Astrocyte (in vitro differentiated cells and primary cell): ENCODE data around the gene PAX5. TPM values are rescaled to one million over a fixed set of nuclear protein-coding genes. Genes with fewer than 3 reads are reported as not detected.

ENCODE experiments used
- DNase-seq: peaks from one replicate; pipeline ENCODE4 v3.0.0-alpha.2; 2010; ENCODE audit warnings: low read depth
- FAIRE-seq: peaks from 2 replicates; lab custom pipeline; 2011; peaks lifted over from hg19 to GRCh38; lab: Jason Lieb, UNC
- H2AFZ ChIP-seq: 2 replicates; pipeline ENCODE4 v1.6.0; 2012; ENCODE audit warnings: low read depth, low read length, inconsistent platforms
- H3K27ac ChIP-seq: 2 replicates; pipeline ENCODE4 v1.5.1; 2011; ENCODE audit warnings: low read depth, low read length, inconsistent platforms
- H3K27me3 ChIP-seq: 2 replicates; pipeline ENCODE4 v1.6.0; 2011; ENCODE audit warnings: low read length, inconsistent platforms; ENCODE audit not compliant: insufficient read depth
- H3K36me3 ChIP-seq: 2 replicates; pipeline ENCODE4 v1.5.1; 2011; ENCODE audit warnings: low read length, inconsistent platforms; ENCODE audit not compliant: insufficient read depth
- H3K4me1 ChIP-seq: 2 replicates; pipeline ENCODE4 v1.5.1; 2011; ENCODE audit warnings: low read length, inconsistent platforms; ENCODE audit not compliant: insufficient read depth
- H3K4me2 ChIP-seq: 2 replicates; pipeline ENCODE4 v1.6.0; 2012; ENCODE audit warnings: low read length, inconsistent platforms
- H3K4me3 ChIP-seq: 2 replicates; pipeline ENCODE4 v1.5.1; 2011; ENCODE audit warnings: low read depth, mild to moderate bottlenecking, low read length, inconsistent platforms; ENCODE audit not compliant: insufficient read depth
- H3K79me2 ChIP-seq: 2 replicates; pipeline ENCODE4 v1.6.0; 2012; ENCODE audit warnings: mild to moderate bottlenecking, low read length, inconsistent platforms; ENCODE audit not compliant: insufficient read depth
- H3K9ac ChIP-seq: 2 replicates; pipeline ENCODE4 v1.6.0; 2012; ENCODE audit warnings: mild to moderate bottlenecking, low read length, inconsistent platforms
- H3K9me3 ChIP-seq: 2 replicates; pipeline ENCODE4 v1.5.1; 2012; ENCODE audit warnings: low read depth, mild to moderate bottlenecking, low read length, inconsistent platforms; ENCODE audit not compliant: insufficient read depth
- H4K20me1 ChIP-seq: 2 replicates; pipeline ENCODE4 v1.6.0; 2012; ENCODE audit warnings: low read length, inconsistent platforms; ENCODE audit not compliant: insufficient read depth
- H3K27ac Mint-ChIP-seq: one replicate; pipeline ENCODE4 v1.8.0; 2021; ENCODE audit warnings: mild to moderate bottlenecking, mixed read lengths; ENCODE audit not compliant: unreplicated experiment
- H3K27me3 Mint-ChIP-seq: one replicate; pipeline ENCODE4 v1.8.0; 2021; ENCODE audit warnings: low read depth, mixed read lengths; ENCODE audit not compliant: unreplicated experiment
- H3K36me3 Mint-ChIP-seq: one replicate; pipeline ENCODE4 v1.8.0; 2021; ENCODE audit warnings: low read depth, mixed read lengths; ENCODE audit not compliant: unreplicated experiment
- H3K4me1 Mint-ChIP-seq: one replicate; pipeline ENCODE4 v1.8.0; 2021; ENCODE audit warnings: low read depth, mixed read lengths; ENCODE audit not compliant: unreplicated experiment
- H3K4me3 Mint-ChIP-seq: one replicate; pipeline ENCODE4 v1.8.0; 2021; ENCODE audit warnings: mild to moderate bottlenecking, moderate library complexity, mixed read lengths; ENCODE audit not compliant: unreplicated experiment
- H3K9me3 Mint-ChIP-seq: one replicate; pipeline ENCODE4 v1.8.0; 2021; ENCODE audit warnings: mild to moderate bottlenecking, mixed read lengths; ENCODE audit not compliant: unreplicated experiment
- CTCF ChIP-seq: IDR thresholded peaks from 2 replicates; pipeline ENCODE4 v1.5.1; 2011; ENCODE audit warnings: low read depth, mild to moderate bottlenecking, inconsistent platforms, low read length, moderate library complexity; ENCODE audit not compliant: insufficient read depth
- EZH2 ChIP-seq: IDR thresholded peaks from 2 replicates; pipeline ENCODE4 v1.6.1; 2012; ENCODE audit warnings: mild to moderate bottlenecking, low read length, inconsistent platforms; ENCODE audit not compliant: insufficient read depth
- total RNA-seq: library from RNA; stranded (reverse); gene quantifications from 2 replicates; pipeline ENCODE4 v1.2.1, GENCODE V29; 2021

PAX5 gene
- total RNA-seq, 1 donor from 2014 or later = not detected

- Histone ChIP-seq H3K79me2 (no peaks in the 10 kb centered on the region), H3K27ac (no peak overlapping the region), H3K4me2 (no peak overlapping the region), H3K4me3 (no peak overlapping the region), H2AFZ (no peak overlapping the region), H4K20me1 (peaks cover 2% of the 10 kb centered on the region), H3K9ac (no peak overlapping the region), H3K9me3 (peaks cover 8% of the 10 kb centered on the region), H3K4me1 (no peaks in the 10 kb centered on the region), H3K36me3 (no peaks in the 10 kb centered on the region), H3K27me3 (peaks cover 41% of the 10 kb centered on the region)
- peaks cover 28% of the 10 kb centered on the region for H3K4me1 Mint-ChIP-seq
- peaks cover 47% of the 10 kb centered on the region for H3K27me3 Mint-ChIP-seq
- H3K4me3 Mint-ChIP-seq = no peak overlapping the region
- no peak for TF ChIP-seq EZH2
- TF ChIP-seq CTCF = no peak
- DNase-seq = no peak
- peaks cover 4% of the 10 kb centered on the region for H3K36me3 Mint-ChIP-seq
- FAIRE-seq = no peak
- H3K27ac Mint-ChIP-seq = no peak overlapping the region
- peaks cover 23% of the 10 kb centered on the region for H3K9me3 Mint-ChIP-seq
Measured at GRCh38 chr9:36992501-36993316, 41.4 kb downstream of the PAX5 start.

- peak; percentile 64 for TF ChIP-seq CTCF
- no peak for TF ChIP-seq EZH2
- no peak overlapping the region for H3K4me3 ChIP-seq
- Mint-ChIP-seq H3K27me3 (peaks cover 58% of the 10 kb centered on the region), H3K36me3 (peaks cover 4% of the 10 kb centered on the region), H3K9me3 (peaks cover 23% of the 10 kb centered on the region), H3K27ac (peak overlapping the region; percentile 62), H3K4me3 (no peak overlapping the region), H3K4me1 (peaks cover 20% of the 10 kb centered on the region)
- no peak overlapping the region for H3K9ac ChIP-seq
- H3K9me3 ChIP-seq = peaks cover 8% of the 10 kb centered on the region
- no peak overlapping the region for H3K27ac ChIP-seq
- H4K20me1 ChIP-seq = peaks cover 4% of the 10 kb centered on the region
- no peak overlapping the region for H2AFZ ChIP-seq
- DNase-seq (no peak), FAIRE-seq (no peak)
- H3K4me2 ChIP-seq = no peak overlapping the region
- peaks cover 52% of the 10 kb centered on the region for H3K27me3 ChIP-seq
- H3K36me3 ChIP-seq = no peaks in the 10 kb centered on the region
- H3K79me2 ChIP-seq = no peaks in the 10 kb centered on the region
- no peaks in the 10 kb centered on the region for H3K4me1 ChIP-seq
Measured at GRCh38 chr9:36991516-36992134, 42.4 kb downstream of the PAX5 start.

- Histone ChIP-seq H3K4me2 (no peak overlapping the region), H4K20me1 (peaks cover 4% of the 10 kb centered on the region), H3K36me3 (no peaks in the 10 kb centered on the region), H3K79me2 (no peaks in the 10 kb centered on the region), H3K9me3 (peaks cover 8% of the 10 kb centered on the region), H3K9ac (no peak overlapping the region), H2AFZ (no peak overlapping the region), H3K27ac (no peak overlapping the region), H3K4me3 (no peak overlapping the region), H3K27me3 (peaks cover 77% of the 10 kb centered on the region), H3K4me1 (no peaks in the 10 kb centered on the region)
- Mint-ChIP-seq H3K4me3 (no peak overlapping the region), H3K27ac (no peak overlapping the region), H3K36me3 (peaks cover 4% of the 10 kb centered on the region), H3K4me1 (peaks cover 14% of the 10 kb centered on the region), H3K9me3 (peaks cover 27% of the 10 kb centered on the region), H3K27me3 (peaks cover 63% of the 10 kb centered on the region)
- FAIRE-seq (no peak), DNase-seq (no peak)
- TF ChIP-seq CTCF (no peak), EZH2 (no peak)
Measured at GRCh38 chr9:36988848-36989247, 45.2 kb downstream of the PAX5 start.
